Left renal pelvis (tissue), 4 donors: ENCODE results near the gene SIGLEC1. TPM values are rescaled to one million over a fixed set of nuclear protein-coding genes. Genes with fewer than 3 reads are reported as not detected.
A peak's percentile ranks its signal among the peaks of the same experiment; 100 is the strongest.

Source experiments
- DNase-seq, 4 donors: peaks; one replicate each; pipeline ENCODE4 v3.0.0-alpha.2; 2013; ENCODE audit warnings: low read depth in 4 of 4, low spot score in 3 of 4
- polyA plus RNA-seq, 4 donors: library from polyadenylated mRNA; unstranded; fragments of 120-200 nt; gene quantifications; one replicate each; pipeline ENCODE4 v1.2.1, GENCODE V29; 2013; ENCODE audit not compliant: insufficient read length in 4 of 4

The SIGLEC1 gene
- polyA plus RNA-seq, 4 donors: 0.73 to 5.8 (median 0.98) TPM

GRCh38 chr20:3702611-3703391 is 9.6 kb downstream of the SIGLEC1 start:
- no peak for DNase-seq

- DNase-seq: no peak
Observed at GRCh38 chr20:3701061-3701998, 11.1 kb downstream of the SIGLEC1 start.

- no peak for DNase-seq
Observed at GRCh38 chr20:3699037-3699436, 13.4 kb downstream of the SIGLEC1 start.

DNA sequence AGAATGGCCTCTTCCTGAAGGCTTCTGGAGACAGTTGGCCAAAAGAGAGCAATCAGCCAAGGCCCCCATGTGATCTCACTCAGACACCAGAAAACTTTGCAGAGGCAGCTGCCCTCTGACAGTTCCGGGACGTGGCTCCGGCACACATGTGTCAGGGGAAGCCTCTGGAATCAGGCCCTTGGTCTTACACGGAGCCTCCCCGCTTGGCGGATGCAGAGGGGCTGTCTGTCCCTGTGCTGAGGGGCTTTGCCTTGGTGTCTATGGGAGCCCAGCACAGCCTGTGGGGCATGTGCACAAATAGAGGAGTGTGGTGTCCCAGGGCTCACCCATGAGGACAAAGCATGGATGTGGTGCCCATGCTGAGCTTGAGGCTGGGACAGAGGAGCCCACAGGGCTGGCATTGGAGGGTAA is 13.8 kb downstream of the SIGLEC1 start:
- no peak for DNase-seq

DNA sequence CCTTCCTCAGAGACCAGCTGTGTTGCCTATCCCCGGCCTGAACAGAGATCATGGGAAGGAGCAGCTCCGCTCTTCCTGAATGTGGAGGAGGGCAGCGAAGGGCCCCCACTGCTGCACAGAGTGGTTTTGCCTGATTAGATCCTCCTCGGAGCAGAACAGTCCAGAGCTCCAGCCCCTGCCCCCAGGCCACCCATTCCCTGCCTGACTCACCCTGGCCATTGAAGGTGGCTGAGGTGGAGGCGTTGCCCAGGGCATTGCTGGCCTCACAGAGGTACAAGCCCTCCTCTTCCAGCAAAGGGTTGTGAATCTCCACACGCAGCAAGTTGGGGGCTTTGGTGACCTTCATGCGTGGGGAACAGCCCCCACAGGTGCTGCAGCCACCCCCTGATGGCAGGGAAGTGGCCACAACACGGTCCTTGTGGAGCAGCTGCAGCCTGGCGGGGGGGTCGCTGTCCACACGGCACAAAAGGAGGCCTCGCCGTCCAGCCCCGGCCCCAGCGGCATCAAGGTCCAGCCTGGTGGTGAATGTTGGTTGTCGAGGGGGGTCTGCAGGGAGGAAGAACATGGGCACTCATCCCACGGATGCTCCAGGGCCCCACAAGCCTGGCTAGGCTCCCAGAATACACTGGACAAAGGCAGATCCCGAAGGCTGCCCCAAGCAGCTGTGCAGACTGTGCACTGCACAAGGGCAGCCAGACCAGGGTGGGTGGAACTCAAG is 14.7 kb downstream of the SIGLEC1 start:
- DNase-seq: no peak

- DNase-seq: no peak
Observed at GRCh38 chr20:3696745-3697587, 15.4 kb downstream of the SIGLEC1 start.

DNA sequence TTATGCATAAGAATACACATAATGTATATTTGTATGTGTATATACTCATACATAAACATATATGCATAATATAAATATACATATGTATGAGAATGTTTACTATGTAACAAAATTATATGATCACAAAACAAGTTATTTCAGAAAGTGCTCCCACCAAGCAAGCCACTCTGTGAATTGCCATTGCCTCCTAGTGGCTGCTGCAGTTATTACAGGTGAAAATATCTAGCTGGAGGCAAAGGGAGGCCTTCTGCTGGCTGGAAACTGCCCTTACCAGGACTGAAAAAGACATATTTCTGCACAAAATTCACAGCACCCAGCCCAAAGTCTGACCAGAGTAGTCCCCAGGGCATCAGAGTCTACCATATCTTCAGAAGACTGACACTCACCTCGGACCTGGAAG is 16.2 kb downstream of the SIGLEC1 start:
- no peak for DNase-seq

DNA sequence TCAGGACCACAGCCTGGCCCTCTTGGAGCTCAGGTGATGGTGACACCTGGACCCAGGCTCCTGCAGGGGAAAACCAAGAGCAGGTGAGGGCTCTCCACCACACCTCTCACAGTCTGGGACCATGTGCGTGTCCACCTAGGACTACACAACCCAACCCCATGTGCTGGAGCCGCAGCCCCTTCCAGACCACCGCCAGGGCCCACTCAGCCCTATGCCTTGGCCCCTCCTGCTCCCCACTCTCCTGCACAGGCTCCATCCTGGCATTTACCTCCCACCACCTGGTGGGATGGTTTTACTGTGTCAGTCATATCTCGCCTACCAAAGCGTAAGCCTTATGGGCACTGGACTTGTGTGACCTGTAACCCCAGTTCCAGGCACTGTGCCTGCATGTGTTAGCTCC is 17.5 kb downstream of the SIGLEC1 start:
- no peak for DNase-seq

GRCh38 chr20:3693376-3693775 is 19.0 kb downstream of the SIGLEC1 start:
- no peak for DNase-seq

GRCh38 chr20:3692706-3693294 is 19.6 kb downstream of the SIGLEC1 start:
- DNase-seq: no peak

GRCh38 chr20:3691897-3692296 is 20.5 kb downstream of the SIGLEC1 start:
- DNase-seq: no peak

GRCh38 chr20:3691306-3691705 is 21.1 kb downstream of the SIGLEC1 start:
- no peak for DNase-seq

GRCh38 chr20:3690413-3690812 is 22.0 kb downstream of the SIGLEC1 start:
- no peak for DNase-seq

- DNase-seq: no peak
Observed at GRCh38 chr20:3689978-3690377, 22.4 kb downstream of the SIGLEC1 start.

DNA sequence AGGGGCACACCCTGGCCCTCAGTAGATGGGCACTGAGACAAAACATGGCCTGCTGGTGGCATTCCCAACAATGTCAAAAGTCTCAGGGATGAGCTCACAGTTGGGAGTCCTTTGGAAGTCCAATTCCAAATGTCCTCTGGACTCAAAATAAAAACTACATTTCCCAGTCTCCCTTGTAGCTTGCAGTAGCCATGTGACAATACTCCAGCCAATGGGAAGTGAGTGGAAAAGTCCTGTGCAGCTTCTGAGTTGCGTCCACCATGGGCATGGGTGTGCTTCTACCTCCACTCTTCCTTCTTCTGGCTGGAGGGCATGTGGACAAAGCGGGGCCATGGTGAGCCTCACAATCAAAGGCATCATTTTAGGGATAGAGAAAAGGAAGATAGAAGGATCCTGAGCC is 24.7 kb downstream of the SIGLEC1 start:
- DNase-seq: no peak

GRCh38 chr20:3686867-3687321 is 25.5 kb downstream of the SIGLEC1 start:
- DNase-seq: peak; percentile 67 to 83 (median 75)

DNA sequence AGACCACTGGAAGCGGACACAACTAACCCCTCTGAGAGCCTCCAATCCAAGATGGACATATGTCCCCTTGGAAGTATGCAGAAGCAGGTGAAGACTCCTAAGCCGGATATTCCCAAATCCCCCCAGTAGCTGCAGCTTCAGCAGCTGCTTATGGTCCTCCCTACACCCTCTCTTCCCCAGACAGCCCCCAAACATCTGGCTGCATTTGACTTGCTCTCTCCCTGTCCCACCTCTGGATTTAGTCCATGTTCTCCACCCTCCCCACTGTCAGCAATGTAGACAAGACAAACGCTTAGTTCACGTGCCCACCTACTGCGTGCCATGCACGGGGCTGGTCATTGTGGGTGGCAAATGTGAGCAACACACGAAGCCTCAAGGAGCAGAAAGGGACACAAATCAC is 26.0 kb downstream of the SIGLEC1 start:
- no peak for DNase-seq

GRCh38 chr20:3685341-3685740 is 27.1 kb downstream of the SIGLEC1 start:
- DNase-seq: no peak

DNA sequence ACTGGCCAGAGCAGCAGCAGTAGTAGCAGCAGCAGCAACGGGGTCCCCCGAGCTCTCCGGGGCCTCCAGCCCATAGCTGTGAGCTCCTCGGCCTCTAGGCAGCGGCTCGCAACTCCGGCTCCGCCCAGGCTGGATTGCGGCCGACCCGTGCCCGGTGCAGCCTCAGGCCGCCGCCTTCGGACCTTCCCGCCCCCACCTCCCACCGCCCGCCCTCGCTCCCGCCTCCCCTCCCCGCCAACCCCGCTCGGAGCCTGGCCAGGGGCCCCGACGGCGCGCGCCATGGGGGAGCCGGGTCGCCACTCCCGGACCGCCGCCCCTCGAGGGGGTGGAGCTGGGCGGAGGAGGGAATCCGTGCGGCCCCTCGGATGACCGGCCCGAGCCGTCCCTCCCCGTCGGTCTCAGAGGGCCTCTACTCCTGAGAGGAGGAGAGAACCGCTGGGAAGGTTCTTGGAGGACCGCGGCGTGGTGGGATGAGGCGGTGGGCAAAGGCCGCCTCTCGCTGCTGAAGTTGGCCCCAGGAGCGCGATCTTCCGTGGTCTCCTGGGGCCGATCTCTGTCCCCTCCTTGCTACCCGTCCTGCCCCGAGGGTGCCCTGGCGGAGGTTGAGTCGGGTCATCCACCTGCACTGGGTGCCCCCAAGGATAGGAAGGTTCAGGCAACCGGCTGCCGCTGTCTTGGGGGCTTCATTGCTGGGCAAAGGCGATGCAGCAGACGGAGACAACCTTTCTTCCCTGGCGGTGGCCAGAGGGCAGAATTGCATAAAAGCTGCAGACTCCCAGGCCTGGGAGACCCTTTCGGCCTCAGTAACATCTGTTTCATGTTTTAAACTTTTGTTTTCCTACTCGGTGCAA is 30.2 kb downstream of the SIGLEC1 start, which contains the start of gene ADAM33:
TSS of gene ADAM33 (minus strand) at position 80 of the 851 bp plus-strand sequence. CDS start at position 74, 6 bp downstream.
- no peak for DNase-seq
